HepG2 (cell line): ENCODE measurements around the gene IL18R1. TPM values are rescaled to one million over a fixed set of nuclear protein-coding genes. Genes with fewer than 3 reads are reported as not detected.
A peak's percentile ranks its signal among the peaks of the same experiment; 100 is the strongest.

ENCODE experiments used
- ATF3 ChIP-seq: sonication (generic); formaldehyde crosslinking; IDR thresholded peaks from 2 replicates; pipeline ENCODE4 v1.4.0; 2020; ENCODE audit warnings: missing genetic modification reagents
- CC2D1A ChIP-seq: sonication (generic); formaldehyde crosslinking; IDR thresholded peaks from 2 replicates; pipeline ENCODE4 v1.8.1; 2023; ENCODE audit warnings: mild to moderate bottlenecking, missing genetic modification reagents
- CCAR2 ChIP-seq: fragments of 200-400 bp; formaldehyde crosslinking; optimal IDR thresholded peaks from 2 replicates; pipeline ENCODE3; 2018; ENCODE audit warnings: low read depth, mild to moderate bottlenecking, low read length, moderate library complexity
- CCDC6 ChIP-seq: sonication (generic); formaldehyde crosslinking; IDR thresholded peaks from 2 replicates; pipeline ENCODE4 v1.8.1; 2022; ENCODE audit warnings: mild to moderate bottlenecking, missing genetic modification reagents, moderate library complexity
- DBP ChIP-seq: sonication (generic); formaldehyde crosslinking; IDR thresholded peaks from 2 replicates; pipeline ENCODE4 v1.4.0; 2020; ENCODE audit warnings: missing genetic modification reagents; ENCODE audit errors: not compliant biosample characterization
- EHMT2 ChIP-seq: fragments of 200-600 bp; sonication (generic); IDR thresholded peaks from 2 replicates; pipeline ENCODE4 v1.7.0; 2017; ENCODE audit warnings: antibody characterized with exemption, low read depth, low read length, borderline replicate concordance
- FUBP1 ChIP-seq: sonication (generic); formaldehyde crosslinking; IDR thresholded peaks from 2 replicates; pipeline ENCODE4 v1.5.1; 2020; ENCODE audit warnings: missing genetic modification reagents, mild to moderate bottlenecking, borderline replicate concordance
- KDM5B ChIP-seq: sonication (generic); formaldehyde crosslinking; IDR thresholded peaks from 2 replicates; pipeline ENCODE4 v1.4.0; 2020; ENCODE audit warnings: missing genetic modification reagents, mild to moderate bottlenecking, borderline replicate concordance
- SIX4 ChIP-seq: sonication (generic); formaldehyde crosslinking; IDR thresholded peaks from 2 replicates; pipeline ENCODE4 v1.4.0; 2020; ENCODE audit warnings: missing genetic modification reagents
- SNAPC4 ChIP-seq: sonication (generic); formaldehyde crosslinking; IDR thresholded peaks from 2 replicates; pipeline ENCODE4 v1.4.0; 2020; ENCODE audit warnings: mild to moderate bottlenecking, missing genetic modification reagents
- STAT5B ChIP-seq: sonication (generic); formaldehyde crosslinking; IDR thresholded peaks from 2 replicates; pipeline ENCODE4 v1.4.0; 2020; ENCODE audit warnings: missing genetic modification reagents
- SUZ12 ChIP-seq: fragments of 150-350 bp; IDR thresholded peaks from 2 replicates; pipeline ENCODE4 v1.6.1; 2014; ENCODE audit warnings: low read depth, low read length
- ZC3H4 ChIP-seq: sonication (generic); formaldehyde crosslinking; IDR thresholded peaks from 2 replicates; pipeline ENCODE4 v1.4.0; 2020; ENCODE audit warnings: missing genetic modification reagents, borderline replicate concordance
- ZMYM3 ChIP-seq: sonication (generic); formaldehyde crosslinking; IDR thresholded peaks from 2 replicates; pipeline ENCODE4 v1.5.1; 2020; ENCODE audit warnings: mild to moderate bottlenecking, missing genetic modification reagents
- ZNF234 ChIP-seq: sonication (generic); formaldehyde crosslinking; conservative IDR thresholded peaks from 2 replicates; pipeline ENCODE4 v1.5.1; 2020; ENCODE audit warnings: mild to moderate bottlenecking, missing genetic modification reagents
- ZNF251 ChIP-seq: sonication (generic); formaldehyde crosslinking; IDR thresholded peaks from 2 replicates; pipeline ENCODE4 v1.9.0; 2021; ENCODE audit warnings: mild to moderate bottlenecking, missing genetic modification reagents
- ZNF263 ChIP-seq: sonication (generic); formaldehyde crosslinking; IDR thresholded peaks from 2 replicates; pipeline ENCODE4 v1.4.0; 2020; ENCODE audit warnings: missing genetic modification reagents
- ZNF296 ChIP-seq: sonication (generic); formaldehyde crosslinking; conservative IDR thresholded peaks from 2 replicates; pipeline ENCODE4 v1.5.0; 2020; ENCODE audit warnings: mild to moderate bottlenecking, missing genetic modification reagents
- ZNF747 ChIP-seq: sonication (generic); formaldehyde crosslinking; IDR thresholded peaks from 2 replicates; pipeline ENCODE4 v1.8.1; 2023; ENCODE audit warnings: missing genetic modification reagents, mild to moderate bottlenecking, borderline replicate concordance
- ZNF878 ChIP-seq: sonication (generic); formaldehyde crosslinking; IDR thresholded peaks from 2 replicates; pipeline ENCODE4 v1.8.1; 2023; ENCODE audit warnings: mild to moderate bottlenecking, missing genetic modification reagents, moderate library complexity
- ZSCAN29 ChIP-seq: sonication (generic); formaldehyde crosslinking; conservative IDR thresholded peaks from 2 replicates; pipeline ENCODE4 v1.4.0; 2020; ENCODE audit warnings: mild to moderate bottlenecking, missing genetic modification reagents
- polyA plus RNA-seq, 8 experiments: library from polyadenylated mRNA; depleted of rRNA in 3 of 8; stranded (reverse) in 7 of 8; unstranded in 1 of 8; fragments of >200 nt; fragmentation: Illumina TruSeq in 4 of 8; extraction: Trizol in 4 of 8; gene quantifications; 2 replicates each; pipeline versions ENCODE4 v1.2.1 to v1.2.3, GENCODE V29; 2011 to 2016; ENCODE audit warnings: low read depth in 4 of 8, missing spikeins in 1 of 8, mixed read lengths in 1 of 8; ENCODE audit not compliant: insufficient read depth in 1 of 8
- total RNA-seq, 5 experiments: library from RNA; depleted of rRNA; stranded (reverse); fragments of >200 nt; fragmentation: Illumina TruSeq; extraction: Trizol; gene quantifications; 2 replicates each; pipeline ENCODE4 v1.2.3, GENCODE V29; 2016; ENCODE audit warnings: low read depth in 1 of 5

IL18R1 gene
- total and polyA plus RNA-seq, 2 of the 13 experiments (the other 11 are each of a cell fraction or from before 2014, with no cell fraction given), result 0.01 to 0.04 TPM

- TF ChIP-seq SNAPC4 (CRISPR knock-in tag), result no peak
- TF ChIP-seq STAT5B (CRISPR knock-in tag), result no peak
- no peak for TF ChIP-seq ATF3 (CRISPR knock-in tag)
- no peak for TF ChIP-seq CC2D1A (CRISPR knock-in tag)
- no peak for TF ChIP-seq EHMT2
- peak; percentile 77 for TF ChIP-seq ZSCAN29 (CRISPR knock-in tag)
- TF ChIP-seq FUBP1 (CRISPR knock-in tag), result no peak
- no peak for TF ChIP-seq ZMYM3 (CRISPR knock-in tag)
- no peak for TF ChIP-seq CCAR2
- TF ChIP-seq ZNF747 (CRISPR knock-in tag), result no peak
- no peak for TF ChIP-seq ZNF296
- TF ChIP-seq CCDC6 (CRISPR knock-in tag), result peak; percentile 59; the same call in 1 of the 2 replicates
- peak; percentile 63; the same call in 1 of the 2 replicates for TF ChIP-seq KDM5B
- TF ChIP-seq SIX4 (CRISPR knock-in tag), result no peak; the same call in 1 of the 2 replicates
- no peak for TF ChIP-seq ZC3H4 (CRISPR knock-in tag)
- no peak for TF ChIP-seq ZNF251 (CRISPR knock-in tag)
- TF ChIP-seq DBP (CRISPR knock-in tag), result no peak
- peak; percentile 32; the same call in 1 of the 2 replicates for TF ChIP-seq ZNF878 (CRISPR knock-in tag)
- TF ChIP-seq ZNF234 (CRISPR knock-in tag), result no peak
- no peak for TF ChIP-seq SUZ12
- peak; percentile 98 for TF ChIP-seq ZNF263 (CRISPR knock-in tag)
Observed at GRCh38 chr2:102355526-102356380, at the start of gene IL18R1 (continued).
